Endothelial cell (in vitro differentiated cells): ENCODE data around the gene TEX30. TPM values are rescaled to one million over a fixed set of nuclear protein-coding genes. Genes with fewer than 3 reads are reported as not detected.

Source experiments
- DNase-seq: peaks from one replicate; pipeline ENCODE4 v3.0.0; 2021; ENCODE audit warnings: low spot score
- H3K27ac Mint-ChIP-seq: one replicate; pipeline ENCODE4 v1.8.0; 2021; ENCODE audit warnings: mixed read lengths, inconsistent platforms; ENCODE audit not compliant: unreplicated experiment
- H3K27me3 Mint-ChIP-seq: one replicate; pipeline ENCODE4 v1.8.0; 2021; ENCODE audit warnings: mild to moderate bottlenecking, moderate library complexity, mixed read lengths, inconsistent platforms; ENCODE audit not compliant: unreplicated experiment
- H3K36me3 Mint-ChIP-seq: one replicate; pipeline ENCODE4 v1.8.0; 2021; ENCODE audit warnings: mild to moderate bottlenecking, low read depth, mixed read lengths, inconsistent platforms; ENCODE audit not compliant: unreplicated experiment
- H3K4me1 Mint-ChIP-seq: one replicate; pipeline ENCODE4 v1.8.0; 2021; ENCODE audit warnings: mild to moderate bottlenecking, mixed read lengths, inconsistent platforms; ENCODE audit not compliant: unreplicated experiment
- H3K4me3 Mint-ChIP-seq: one replicate; pipeline ENCODE4 v1.8.0; 2021; ENCODE audit warnings: mild to moderate bottlenecking, mixed read lengths, inconsistent platforms; ENCODE audit not compliant: unreplicated experiment
- H3K9me3 Mint-ChIP-seq: one replicate; pipeline ENCODE4 v1.8.0; 2021; ENCODE audit warnings: mixed read lengths, inconsistent platforms; ENCODE audit not compliant: unreplicated experiment
- CTCF ChIP-seq: fragments of 200-600 bp; sonication (generic); IDR thresholded peaks from one replicate; pipeline ENCODE4 v1.5.0; 2021; ENCODE audit warnings: antibody characterized with exemption; ENCODE audit not compliant: unreplicated experiment
- long read RNA-seq: library from polyadenylated mRNA; unstranded; transcript quantifications from one replicate; pipeline ENCODE4 v2.0.0, GENCODE V29; 2020; ENCODE audit not compliant: unreplicated experiment
- total RNA-seq: library from RNA; stranded (reverse); fragmentation: NEBNext Ultra II Directional; extraction: Animal tissue kit (Norgen Biotek cat#: 25700); gene quantifications from one replicate; pipeline ENCODE4 v1.2.1, GENCODE V29; 2021; ENCODE audit not compliant: unreplicated experiment

Gene TEX30
- total RNA-seq, result 10.5 TPM
- long read RNA-seq, transcript TEX30-206 (6 exons, 1,165 nt), result major isoform, 5 of 11 reads
- long read RNA-seq, partial matches to known transcripts, result 0 of 11 reads
- long read RNA-seq, other reads (novel, unspliced or antisense), result 4 of 11 reads

- TF ChIP-seq CTCF, result no peak
- Mint-ChIP-seq H3K4me3 (peak within 1 kb of the TSS; percentile 94), H3K27me3 (peaks cover 12% of the 10 kb centered on the region), H3K4me1 (peaks cover 16% of the 10 kb centered on the region), H3K36me3 (peaks cover 5% of the 10 kb centered on the region), H3K27ac (peak within 1 kb of the TSS; percentile 89), H3K9me3 (no peaks in the 10 kb centered on the region)
- peak; percentile 87 for DNase-seq
Observed at GRCh38 chr13:102773441-102774213, at the start of gene TEX30. Gene TEX30 (minus strand): TSS chr13:102773786. CDS start chr13:102770026, 3,760 bp downstream.

GRCh38 chr13:102817907-102818306 lies 44.3 kb upstream of the TEX30 start:
- peaks cover 1% of the 10 kb centered on the region for H3K27me3 Mint-ChIP-seq
- no peak overlapping the region for H3K27ac Mint-ChIP-seq
- no peaks in the 10 kb centered on the region for H3K9me3 Mint-ChIP-seq
- TF ChIP-seq CTCF, result no peak
- no peak for DNase-seq
- H3K4me1 Mint-ChIP-seq, result no peaks in the 10 kb centered on the region
- H3K4me3 Mint-ChIP-seq, result no peak overlapping the region
- peaks cover 21% of the 10 kb centered on the region for H3K36me3 Mint-ChIP-seq

GRCh38 chr13:102817241-102817640 lies 43.7 kb upstream of the TEX30 start:
- Mint-ChIP-seq H3K36me3 (peaks cover 15% of the 10 kb centered on the region), H3K9me3 (no peaks in the 10 kb centered on the region), H3K27me3 (peaks cover 1% of the 10 kb centered on the region), H3K4me1 (no peaks in the 10 kb centered on the region), H3K4me3 (no peak overlapping the region), H3K27ac (no peak overlapping the region)
- TF ChIP-seq CTCF, result no peak
- no peak for DNase-seq

GRCh38 chr13:102816708-102817107 lies 43.1 kb upstream of the TEX30 start:
- H3K4me1 Mint-ChIP-seq, result no peaks in the 10 kb centered on the region
- no peak for TF ChIP-seq CTCF
- peaks cover 1% of the 10 kb centered on the region for H3K27me3 Mint-ChIP-seq
- no peak overlapping the region for H3K4me3 Mint-ChIP-seq
- peaks cover 16% of the 10 kb centered on the region for H3K36me3 Mint-ChIP-seq
- H3K9me3 Mint-ChIP-seq, result no peaks in the 10 kb centered on the region
- H3K27ac Mint-ChIP-seq, result no peak overlapping the region
- DNase-seq, result no peak

- peaks cover 1% of the 10 kb centered on the region for H3K27me3 Mint-ChIP-seq
- H3K27ac Mint-ChIP-seq, result no peak overlapping the region
- H3K4me1 Mint-ChIP-seq, result no peaks in the 10 kb centered on the region
- no peak for TF ChIP-seq CTCF
- no peaks in the 10 kb centered on the region for H3K9me3 Mint-ChIP-seq
- peaks cover 19% of the 10 kb centered on the region for H3K36me3 Mint-ChIP-seq
- H3K4me3 Mint-ChIP-seq, result no peak overlapping the region
- DNase-seq, result no peak
Observed at GRCh38 chr13:102815788-102816187, 42.2 kb upstream of the TEX30 start.
